ENCODE results near the gene NAALAD2.

DNA sequence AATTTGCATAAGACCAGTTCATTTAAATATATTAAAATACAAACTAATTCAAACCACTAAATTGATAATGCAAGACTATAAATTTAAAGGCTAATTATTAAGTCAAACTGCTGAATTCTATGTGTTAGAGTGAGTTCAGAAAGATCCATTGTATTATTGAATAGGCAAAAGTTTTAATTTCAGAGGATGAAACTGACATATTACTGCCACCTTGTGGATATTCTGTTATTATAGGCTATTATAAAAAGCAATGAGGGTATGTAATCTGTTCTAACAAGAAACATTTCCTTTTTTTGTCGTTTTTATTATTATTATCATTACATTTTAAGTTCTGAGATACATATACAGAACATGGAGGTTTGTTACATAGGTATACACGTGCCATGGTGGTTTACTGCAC is 20.9 kb upstream of the NAALAD2 start:
- TF ChIP-seq CTCF (IDR thresholded peaks at IDR 0.05; ENCODE audit: insufficient read depth, low read length, poor library complexity, severe bottlenecking) (peak; percentile 24), EZH2phosphoT487 (conservative IDR thresholded peaks at IDR 0.05; ENCODE audit: low read length) (no peak)
